A673 (cell line): ENCODE results near the gene CEP41. TPM values are rescaled to one million over a fixed set of nuclear protein-coding genes. Genes with fewer than 3 reads are reported as not detected.

Experiments
- BruUV-seq: library from RNA; stranded (reverse); fragments of 400-500 nt; replicated peaks from 2 replicates; lab custom pipeline; 2021; lab: Mats Ljungman, UMichigan
- CTCF ChIA-PET: fragments of 300-600 bp; sonication (Branson Sonifier 250); formaldehyde crosslinking; loops from one replicate; lab custom pipeline; 2022; ENCODE audit warnings: antibody characterized with exemption; lab: Charles Lee
- POLR2A ChIA-PET: fragments of 300-600 bp; sonication (Branson Sonifier 250); formaldehyde crosslinking; loops from one replicate; lab custom pipeline; 2022; ENCODE audit warnings: antibody characterized with exemption; ENCODE audit not compliant: low non-redundant PET; lab: Charles Lee
- DNase-seq: peaks from one replicate; pipeline ENCODE4 v3.0.0-alpha.2; 2015; ENCODE audit warnings: low spot score
- H3K27ac ChIP-seq: fragments of 200-600 bp; sonication (generic); 2 replicates; pipeline ENCODE4 v1.5.1; 2016; ENCODE audit warnings: mixed run types, low read depth, mild to moderate bottlenecking, mixed read lengths, antibody characterized with exemption, low read length; ENCODE audit not compliant: poor library complexity, severe bottlenecking
- H3K27me3 ChIP-seq: fragments of 200-600 bp; sonication (generic); replicated peaks from 2 replicates; pipeline ENCODE4 v1.6.1; 2017; ENCODE audit warnings: mixed run types, low read depth, mild to moderate bottlenecking, mixed read lengths, antibody characterized with exemption, low read length; ENCODE audit not compliant: insufficient read depth, poor library complexity
- H3K36me3 ChIP-seq: fragments of 200-600 bp; sonication (generic); 2 replicates; pipeline ENCODE4 v1.6.1; 2016; ENCODE audit warnings: mixed run types, mild to moderate bottlenecking, mixed read lengths, antibody characterized with exemption, low read length; ENCODE audit not compliant: insufficient read depth, poor library complexity, severe bottlenecking
- H3K4me1 ChIP-seq: fragments of 200-600 bp; sonication (generic); 2 replicates; pipeline ENCODE4 v1.6.1; 2017; ENCODE audit warnings: mixed run types, mild to moderate bottlenecking, mixed read lengths, antibody characterized with exemption, low read length; ENCODE audit not compliant: insufficient read depth, poor library complexity, severe bottlenecking
- H3K4me3 ChIP-seq: fragments of 200-600 bp; sonication (generic); 2 replicates; pipeline ENCODE4 v1.5.1; 2016; ENCODE audit warnings: low read depth, mixed run types, mild to moderate bottlenecking, mixed read lengths, low read length; ENCODE audit not compliant: poor library complexity, severe bottlenecking
- H3K9me3 ChIP-seq: fragments of 200-600 bp; sonication (generic); 2 replicates; pipeline ENCODE4 v1.6.1; 2016; ENCODE audit warnings: mixed run types, low read depth, mild to moderate bottlenecking, mixed read lengths, antibody characterized with exemption, low read length; ENCODE audit not compliant: poor library complexity, severe bottlenecking
- CTCF ChIP-seq: fragments of 300-800, 200-600 bp; sonication (generic); conservative IDR thresholded peaks from 2 replicates; pipeline ENCODE4 v1.5.1; 2017; ENCODE audit warnings: low read depth, mild to moderate bottlenecking, antibody characterized with exemption, low read length, moderate library complexity, mixed read lengths
- EZH2 ChIP-seq: fragments of 200-600 bp; sonication (generic); IDR thresholded peaks from 2 replicates; pipeline ENCODE4 v1.6.1; 2017; ENCODE audit warnings: borderline replicate concordance, low read depth, mild to moderate bottlenecking, mixed read lengths, antibody characterized with exemption, low read length; ENCODE audit not compliant: poor library complexity, severe bottlenecking
- intact Hi-C: fragments of 100-400 bp; cut with micrococcal nuclease; formaldehyde crosslinking; loops from one replicate; pipeline ENCODE4 v1.10.0; 2022; ENCODE audit not compliant: unreplicated experiment
- total RNA-seq: library from RNA; stranded (reverse); gene quantifications from 2 replicates; pipeline ENCODE4 v1.2.3, GENCODE V29; 2021

CEP41 gene
- total RNA-seq, 1 experiment from 2014 or later: 25.7 TPM

- Histone ChIP-seq H3K36me3 (no peaks in the 10 kb centered on the region), H3K27me3 (no peaks in the 10 kb centered on the region), H3K4me1 (no peaks in the 10 kb centered on the region), H3K9me3 (peaks cover 12% of the 10 kb centered on the region), H3K27ac (no peak overlapping the region), H3K4me3 (no peak overlapping the region)
- ChIA-PET CTCF (no interaction called here), POLR2A (no interaction called here)
- intact Hi-C loops: no loop called here
- TF ChIP-seq CTCF (no peak), EZH2 (no peak)
- BruUV-seq: no TSS peak
- no peak for DNase-seq
These were observed 20.5 kb upstream of the CEP41 start for GRCh38 chr7:130461272-130461671.

- no peaks in the 10 kb centered on the region for H3K27me3 ChIP-seq
- H3K36me3 ChIP-seq: no peaks in the 10 kb centered on the region
- no peak for DNase-seq
- no peak overlapping the region for H3K27ac ChIP-seq
- H3K4me1 ChIP-seq: no peaks in the 10 kb centered on the region
- H3K9me3 ChIP-seq: peaks cover 12% of the 10 kb centered on the region
- no TSS peak for BruUV-seq
- CTCF ChIA-PET: no interaction called here
- intact Hi-C loops: no loop called here
- no peak overlapping the region for H3K4me3 ChIP-seq
- TF ChIP-seq EZH2 (no peak), CTCF (no peak)
- POLR2A ChIA-PET: no interaction called here
These were observed 17.4 kb upstream of the CEP41 start for GRCh38 chr7:130458257-130458656.

GRCh38 chr7:130454959-130455358 is 14.1 kb upstream of the CEP41 start:
- Histone ChIP-seq H3K27ac (no peak overlapping the region), H3K9me3 (peaks cover 12% of the 10 kb centered on the region), H3K4me1 (no peaks in the 10 kb centered on the region), H3K4me3 (no peak overlapping the region), H3K27me3 (no peaks in the 10 kb centered on the region), H3K36me3 (no peaks in the 10 kb centered on the region)
- DNase-seq: no peak
- ChIA-PET CTCF (no interaction called here), POLR2A (no interaction called here)
- no TSS peak for BruUV-seq
- intact Hi-C loops: no loop called here
- TF ChIP-seq EZH2: no peak
- no peak for TF ChIP-seq CTCF
